ENCODE data around the gene CHD2. TPM values are rescaled to one million over a fixed set of nuclear protein-coding genes. Genes with fewer than 3 reads are reported as not detected.

CHD2 gene
- total and polyA plus RNA-seq, 7 donors, result 16.0 to 108 (median 75.9) TPM

GRCh38 chr15:93073465-93073952 lies 173.4 kb downstream of the CHD2 start:
- DNase-seq, result peak; percentile 83
- Histone ChIP-seq H3K9me3 (no peaks in the 10 kb centered on the region), H3K27ac (peak overlapping the region; percentile 96 to 98 (median 97)), H3K4me1 (peaks cover 0 to 77% (median 54%) of the 10 kb centered on the region in 4 donors), H3K27me3 (no peaks in the 10 kb centered on the region), H3K4me3 (peak overlapping the region; percentile 19 to 92 (median 85)), H3K36me3 (no peaks in the 10 kb centered on the region)
- 33 to 46% methylated on average over 30 of the region's 30 CpGs for WGBS, 2 donors
- intact Hi-C loops (cut with DNase I), result loop anchor here (2.0 to 5.0 kb wide), 4 partner anchors 45 to 949 kb away; partner anchors contain the start of gene CHD2
- TF ChIP-seq POLR2AphosphoS5 (IDR thresholded peaks at IDR 0.05), result no peak
- TF ChIP-seq POLR2A (IDR thresholded peaks at IDR 0.05), result no peak
- no peak for TF ChIP-seq EP300 (IDR thresholded peaks at IDR 0.05)
- TF ChIP-seq CTCF (IDR thresholded peaks at IDR 0.05), result no peak

GRCh38 chr15:93074599-93074998 lies 174.5 kb downstream of the CHD2 start:
- H3K36me3 ChIP-seq, result no peaks in the 10 kb centered on the region
- no peaks in the 10 kb centered on the region for H3K27me3 ChIP-seq
- H3K9me3 ChIP-seq, result no peaks in the 10 kb centered on the region
- WGBS, 2 donors, result 76 to 88% methylated on average over 13 of the region's 13 CpGs
- DNase-seq, result no peak
- H3K4me1 ChIP-seq, result peaks cover 0 to 77% (median 54%) of the 10 kb centered on the region in 4 donors
- peak overlapping the region; percentile 96 to 98 (median 97) for H3K27ac ChIP-seq
- TF ChIP-seq EP300 (IDR thresholded peaks at IDR 0.05) (no peak), CTCF (IDR thresholded peaks at IDR 0.05) (no peak), POLR2A (IDR thresholded peaks at IDR 0.05) (no peak), POLR2AphosphoS5 (IDR thresholded peaks at IDR 0.05) (no peak)
- intact Hi-C loops (cut with DNase I), result loop anchor here (5.0 kb wide), 3 partner anchors 172 to 948 kb away; partner anchors contain the start of gene CHD2
- no peak overlapping the region for H3K4me3 ChIP-seq

GRCh38 chr15:93076217-93076616 lies 176.1 kb downstream of the CHD2 start:
- no peak for DNase-seq
- H3K36me3 ChIP-seq, result no peaks in the 10 kb centered on the region
- H3K9me3 ChIP-seq, result no peaks in the 10 kb centered on the region
- peaks cover 0 to 79% (median 57%) of the 10 kb centered on the region in 4 donors for H3K4me1 ChIP-seq
- H3K27ac ChIP-seq, result peak overlapping the region; percentile 60 to 96 (median 76)
- no peak for TF ChIP-seq EP300 (IDR thresholded peaks at IDR 0.05)
- TF ChIP-seq POLR2A (IDR thresholded peaks at IDR 0.05), result no peak
- no peak for TF ChIP-seq POLR2AphosphoS5 (IDR thresholded peaks at IDR 0.05)
- TF ChIP-seq CTCF (IDR thresholded peaks at IDR 0.05), result no peak
- no peak overlapping the region for H3K4me3 ChIP-seq
- 90 to 91% methylated on average over 1 of the region's 1 CpG for WGBS, 2 donors
- intact Hi-C loops (cut with DNase I), result no loop called here
- H3K27me3 ChIP-seq, result no peaks in the 10 kb centered on the region

DNA sequence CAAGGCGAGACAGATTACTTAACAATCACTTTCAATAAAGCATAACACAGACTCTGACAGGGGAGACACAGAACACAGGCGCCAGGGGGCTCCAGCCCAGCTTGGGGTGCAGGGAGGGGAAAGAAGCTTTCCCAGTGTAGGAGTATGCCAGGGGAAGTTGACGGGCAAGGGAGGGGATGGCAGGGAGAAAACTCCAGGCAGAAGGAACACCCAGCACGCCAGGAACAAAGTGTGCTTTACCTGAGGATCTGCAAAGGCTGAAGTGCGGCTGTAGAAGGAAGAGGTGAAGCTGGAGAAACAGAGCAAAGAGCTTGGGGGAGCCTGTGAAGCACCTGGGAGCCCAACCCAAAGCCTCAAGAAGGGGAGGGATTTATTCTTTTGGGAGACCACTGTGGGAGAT lies 176.8 kb downstream of the CHD2 start:
- peak overlapping the region; percentile 60 to 96 (median 76) for H3K27ac ChIP-seq
- 80 to 85% methylated on average over 5 of the region's 5 CpGs for WGBS, 2 donors
- no peaks in the 10 kb centered on the region for H3K9me3 ChIP-seq
- H3K36me3 ChIP-seq, result no peaks in the 10 kb centered on the region
- DNase-seq, result no peak
- H3K27me3 ChIP-seq, result no peaks in the 10 kb centered on the region
- intact Hi-C loops (cut with DNase I), result no loop called here
- peaks cover 0 to 85% (median 59%) of the 10 kb centered on the region in 4 donors for H3K4me1 ChIP-seq
- TF ChIP-seq CTCF (IDR thresholded peaks at IDR 0.05) (no peak), POLR2AphosphoS5 (IDR thresholded peaks at IDR 0.05) (peak in 2 of 4 donors; percentile 7 to 60), EP300 (IDR thresholded peaks at IDR 0.05) (peak in 3 of 4 donors; percentile 7 to 83 (median 9)), POLR2A (IDR thresholded peaks at IDR 0.05) (no peak)
- H3K4me3 ChIP-seq, result no peak overlapping the region

Other genes starting within 250 kb of the CHD2 start
- gene FAM174B, start 244.5 kb upstream of the CHD2 start, total RNA-seq, result 10 to 100 TPM in 1 of 4 donors, 1 to 10 TPM in 3; 5.3 to 38.9 (median 6.1) TPM
- 10 to 100 TPM in 1 of 3 donors, 1 to 10 TPM in 2; 8.1 to 19.8 (median 9.5) TPM for gene FAM174B, start 244.5 kb upstream of the CHD2 start, polyA plus RNA-seq
- gene RGMA, start 188.9 kb downstream of the CHD2 start, total RNA-seq, result 10 to 100 TPM; 21.8 to 58.6 (median 32.8) TPM
- gene RGMA, start 188.9 kb downstream of the CHD2 start, polyA plus RNA-seq, result 10 to 100 TPM in 1 of 3 donors, 1 to 10 TPM in 2; 1.4 to 18.5 (median 6.0) TPM

Data from sigmoid colon (tissue), 7 donors.